HepG2 (cell line): ENCODE measurements around the gene TXN. TPM values are rescaled to one million over a fixed set of nuclear protein-coding genes. Genes with fewer than 3 reads are reported as not detected.

Source experiments
- DPF2 ChIP-seq: sonication (generic); formaldehyde crosslinking; IDR thresholded peaks from 2 replicates; pipeline ENCODE4 v1.4.0; 2020; ENCODE audit warnings: mild to moderate bottlenecking, low read depth, missing genetic modification reagents, borderline replicate concordance
- IRX3 ChIP-seq: sonication (generic); formaldehyde crosslinking; IDR thresholded peaks from 2 replicates; pipeline ENCODE4 v1.8.1; 2023; ENCODE audit warnings: mild to moderate bottlenecking, low read depth, missing genetic modification reagents, borderline replicate concordance
- MLLT10 ChIP-seq: sonication (generic); formaldehyde crosslinking; IDR thresholded peaks from 2 replicates; pipeline ENCODE4 v1.4.0; 2020; ENCODE audit warnings: missing genetic modification reagents
- PAWR ChIP-seq: sonication (generic); formaldehyde crosslinking; IDR thresholded peaks from 2 replicates; pipeline ENCODE4 v1.4.0; 2020; ENCODE audit warnings: missing genetic modification reagents, mild to moderate bottlenecking, borderline replicate concordance
- SNAPC4 ChIP-seq: sonication (generic); formaldehyde crosslinking; IDR thresholded peaks from 2 replicates; pipeline ENCODE4 v1.4.0; 2020; ENCODE audit warnings: mild to moderate bottlenecking, missing genetic modification reagents
- ZNF17 ChIP-seq: sonication (generic); formaldehyde crosslinking; IDR thresholded peaks from 2 replicates; pipeline ENCODE4 v1.5.0; 2020; ENCODE audit warnings: mild to moderate bottlenecking, missing genetic modification reagents
- ZNF230 ChIP-seq: sonication (generic); formaldehyde crosslinking; IDR thresholded peaks from 2 replicates; pipeline ENCODE4 v1.4.0; 2020; ENCODE audit warnings: mild to moderate bottlenecking, missing genetic modification reagents
- ZNF639 ChIP-seq: conservative IDR thresholded peaks from 2 replicates; pipeline ENCODE4 v1.6.1; 2018; ENCODE audit warnings: missing genetic modification reagents
- ZNF878 ChIP-seq: sonication (generic); formaldehyde crosslinking; IDR thresholded peaks from 2 replicates; pipeline ENCODE4 v1.8.1; 2023; ENCODE audit warnings: mild to moderate bottlenecking, missing genetic modification reagents, moderate library complexity
- polyA plus RNA-seq, 8 experiments: library from polyadenylated mRNA; depleted of rRNA in 3 of 8; stranded (reverse) in 7 of 8; unstranded in 1 of 8; fragments of >200 nt; fragmentation: Illumina TruSeq in 4 of 8; extraction: Trizol in 4 of 8; gene quantifications; 2 replicates each; pipeline versions ENCODE4 v1.2.1 to v1.2.3, GENCODE V29; 2011 to 2016; ENCODE audit warnings: low read depth in 4 of 8, missing spikeins in 1 of 8, mixed read lengths in 1 of 8; ENCODE audit not compliant: insufficient read depth in 1 of 8
- total RNA-seq, 5 experiments: library from RNA; depleted of rRNA; stranded (reverse); fragments of >200 nt; fragmentation: Illumina TruSeq; extraction: Trizol; gene quantifications; 2 replicates each; pipeline ENCODE4 v1.2.3, GENCODE V29; 2016; ENCODE audit warnings: low read depth in 1 of 5
- TF ChIP-seq, protein P1 (sequence below): sonication (generic); formaldehyde crosslinking; IDR thresholded peaks from 2 replicates; pipeline ENCODE4 v1.5.1; 2020; ENCODE audit warnings: mild to moderate bottlenecking, missing genetic modification reagents, borderline replicate concordance
- TF ChIP-seq, protein P2 (sequence below): sonication (generic); formaldehyde crosslinking; IDR thresholded peaks from 2 replicates; pipeline ENCODE4 v1.4.0; 2020; ENCODE audit warnings: missing genetic modification reagents
- TF ChIP-seq, protein P3 (sequence below): sonication (generic); formaldehyde crosslinking; IDR thresholded peaks from 2 replicates; pipeline ENCODE4 v1.4.0; 2020; ENCODE audit warnings: mild to moderate bottlenecking, low read depth, missing genetic modification reagents
- TF ChIP-seq, protein P4 (sequence below): IDR thresholded peaks from 2 replicates; pipeline ENCODE4 v1.6.1; 2016
- TF ChIP-seq, protein P5 (sequence below): sonication (generic); formaldehyde crosslinking; IDR thresholded peaks from 2 replicates; pipeline ENCODE4 v1.8.0; 2022; ENCODE audit warnings: mild to moderate bottlenecking, missing genetic modification reagents, moderate library complexity

TXN gene
- total and polyA plus RNA-seq, 2 of the 13 experiments (the other 11 are each of a cell fraction or from before 2014, with no cell fraction given): 364 to 470 TPM

- TF ChIP-seq, protein P1, sequence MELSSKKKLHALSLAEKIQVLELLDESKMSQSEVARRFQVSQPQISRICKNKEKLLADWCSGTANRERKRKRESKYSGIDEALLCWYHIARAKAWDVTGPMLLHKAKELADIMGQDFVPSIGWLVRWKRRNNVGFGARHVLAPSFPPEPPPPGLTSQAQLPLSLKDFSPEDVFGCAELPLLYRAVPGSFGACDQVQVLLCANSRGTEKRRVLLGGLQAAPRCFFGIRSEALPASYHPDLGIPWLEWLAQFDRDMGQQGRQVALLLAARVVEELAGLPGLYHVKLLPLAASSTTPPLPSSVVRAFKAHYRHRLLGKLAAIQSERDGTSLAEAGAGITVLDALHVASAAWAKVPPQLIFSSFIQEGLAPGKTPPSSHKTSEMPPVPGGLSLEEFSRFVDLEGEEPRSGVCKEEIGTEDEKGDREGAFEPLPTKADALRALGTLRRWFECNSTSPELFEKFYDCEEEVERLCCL (CRISPR knock-in tag): no peak; the same call in 1 of the 2 replicates
- TF ChIP-seq DPF2 (CRISPR knock-in tag) (no peak), ZNF230 (no peak), SNAPC4 (no peak), MLLT10 (CRISPR knock-in tag) (no peak), PAWR (CRISPR knock-in tag) (no peak), ZNF878 (no peak), ZNF639 (peak; percentile 30; the same call in 1 of the 2 replicates), IRX3 (no peak; the same call in 1 of the 2 replicates), ZNF17 (CRISPR knock-in tag) (no peak)
- TF ChIP-seq, protein P2, sequence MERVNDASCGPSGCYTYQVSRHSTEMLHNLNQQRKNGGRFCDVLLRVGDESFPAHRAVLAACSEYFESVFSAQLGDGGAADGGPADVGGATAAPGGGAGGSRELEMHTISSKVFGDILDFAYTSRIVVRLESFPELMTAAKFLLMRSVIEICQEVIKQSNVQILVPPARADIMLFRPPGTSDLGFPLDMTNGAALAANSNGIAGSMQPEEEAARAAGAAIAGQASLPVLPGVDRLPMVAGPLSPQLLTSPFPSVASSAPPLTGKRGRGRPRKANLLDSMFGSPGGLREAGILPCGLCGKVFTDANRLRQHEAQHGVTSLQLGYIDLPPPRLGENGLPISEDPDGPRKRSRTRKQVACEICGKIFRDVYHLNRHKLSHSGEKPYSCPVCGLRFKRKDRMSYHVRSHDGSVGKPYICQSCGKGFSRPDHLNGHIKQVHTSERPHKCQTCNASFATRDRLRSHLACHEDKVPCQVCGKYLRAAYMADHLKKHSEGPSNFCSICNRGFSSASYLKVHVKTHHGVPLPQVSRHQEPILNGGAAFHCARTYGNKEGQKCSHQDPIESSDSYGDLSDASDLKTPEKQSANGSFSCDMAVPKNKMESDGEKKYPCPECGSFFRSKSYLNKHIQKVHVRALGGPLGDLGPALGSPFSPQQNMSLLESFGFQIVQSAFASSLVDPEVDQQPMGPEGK: peak; percentile 92
- TF ChIP-seq, protein P3, sequence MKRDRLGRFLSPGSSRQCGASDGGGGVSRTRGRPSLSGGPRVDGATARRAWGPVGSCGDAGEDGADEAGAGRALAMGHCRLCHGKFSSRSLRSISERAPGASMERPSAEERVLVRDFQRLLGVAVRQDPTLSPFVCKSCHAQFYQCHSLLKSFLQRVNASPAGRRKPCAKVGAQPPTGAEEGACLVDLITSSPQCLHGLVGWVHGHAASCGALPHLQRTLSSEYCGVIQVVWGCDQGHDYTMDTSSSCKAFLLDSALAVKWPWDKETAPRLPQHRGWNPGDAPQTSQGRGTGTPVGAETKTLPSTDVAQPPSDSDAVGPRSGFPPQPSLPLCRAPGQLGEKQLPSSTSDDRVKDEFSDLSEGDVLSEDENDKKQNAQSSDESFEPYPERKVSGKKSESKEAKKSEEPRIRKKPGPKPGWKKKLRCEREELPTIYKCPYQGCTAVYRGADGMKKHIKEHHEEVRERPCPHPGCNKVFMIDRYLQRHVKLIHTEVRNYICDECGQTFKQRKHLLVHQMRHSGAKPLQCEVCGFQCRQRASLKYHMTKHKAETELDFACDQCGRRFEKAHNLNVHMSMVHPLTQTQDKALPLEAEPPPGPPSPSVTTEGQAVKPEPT (CRISPR knock-in tag): peak; percentile 35; the same call in 1 of the 2 replicates
- TF ChIP-seq, protein P4, sequence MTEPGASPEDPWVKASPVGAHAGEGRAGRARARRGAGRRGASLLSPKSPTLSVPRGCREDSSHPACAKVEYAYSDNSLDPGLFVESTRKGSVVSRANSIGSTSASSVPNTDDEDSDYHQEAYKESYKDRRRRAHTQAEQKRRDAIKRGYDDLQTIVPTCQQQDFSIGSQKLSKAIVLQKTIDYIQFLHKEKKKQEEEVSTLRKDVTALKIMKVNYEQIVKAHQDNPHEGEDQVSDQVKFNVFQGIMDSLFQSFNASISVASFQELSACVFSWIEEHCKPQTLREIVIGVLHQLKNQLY: peak; percentile 48
- TF ChIP-seq, protein P5, sequence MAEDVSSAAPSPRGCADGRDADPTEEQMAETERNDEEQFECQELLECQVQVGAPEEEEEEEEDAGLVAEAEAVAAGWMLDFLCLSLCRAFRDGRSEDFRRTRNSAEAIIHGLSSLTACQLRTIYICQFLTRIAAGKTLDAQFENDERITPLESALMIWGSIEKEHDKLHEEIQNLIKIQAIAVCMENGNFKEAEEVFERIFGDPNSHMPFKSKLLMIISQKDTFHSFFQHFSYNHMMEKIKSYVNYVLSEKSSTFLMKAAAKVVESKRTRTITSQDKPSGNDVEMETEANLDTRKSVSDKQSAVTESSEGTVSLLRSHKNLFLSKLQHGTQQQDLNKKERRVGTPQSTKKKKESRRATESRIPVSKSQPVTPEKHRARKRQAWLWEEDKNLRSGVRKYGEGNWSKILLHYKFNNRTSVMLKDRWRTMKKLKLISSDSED (CRISPR knock-in tag): no peak
Measured at GRCh38 chr9:110256380-110257096, at the start of gene TXN (continued).
